ENCODE results near the gene OBSCN.

The OBSCN gene

DNA sequence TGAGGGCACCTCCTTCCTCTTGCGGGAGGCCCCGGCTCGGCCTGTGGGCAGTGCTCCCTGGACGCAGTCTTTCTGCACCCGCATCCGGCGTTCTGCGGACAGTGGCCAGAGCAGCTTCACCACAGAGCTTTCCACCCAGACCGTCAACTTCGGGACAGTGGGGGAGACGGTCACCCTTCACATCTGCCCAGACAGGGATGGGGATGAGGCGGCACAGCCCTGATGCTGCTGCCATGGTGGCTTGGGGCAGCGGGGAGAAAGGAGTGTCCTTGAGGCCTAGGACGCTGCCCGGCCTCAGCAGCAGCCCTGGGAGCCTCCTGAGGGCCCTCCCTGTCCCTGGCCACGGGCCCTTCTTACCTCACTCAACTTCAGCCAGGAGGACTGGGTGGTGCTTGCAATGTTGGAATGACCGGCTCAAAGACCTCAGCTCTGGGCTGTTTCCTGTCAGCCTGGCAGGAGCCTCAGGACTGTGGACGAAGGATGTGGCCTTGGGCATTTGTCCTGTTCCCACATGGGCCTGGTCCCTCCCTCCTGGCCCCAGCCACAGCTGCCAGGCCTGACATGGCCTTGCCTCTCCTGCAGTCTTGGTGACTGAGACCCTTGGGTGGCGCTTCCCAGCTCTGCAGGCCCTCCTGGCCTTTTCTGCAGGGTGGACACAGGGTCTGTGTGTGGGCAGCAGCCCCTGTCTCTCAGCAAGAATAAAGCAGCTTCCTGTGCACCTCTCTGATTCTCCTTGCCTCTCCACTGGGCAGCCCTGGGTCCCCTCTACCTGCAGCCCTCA is 152.9 kb downstream of the OBSCN start:
- FAIRE-seq: no peak

DNA sequence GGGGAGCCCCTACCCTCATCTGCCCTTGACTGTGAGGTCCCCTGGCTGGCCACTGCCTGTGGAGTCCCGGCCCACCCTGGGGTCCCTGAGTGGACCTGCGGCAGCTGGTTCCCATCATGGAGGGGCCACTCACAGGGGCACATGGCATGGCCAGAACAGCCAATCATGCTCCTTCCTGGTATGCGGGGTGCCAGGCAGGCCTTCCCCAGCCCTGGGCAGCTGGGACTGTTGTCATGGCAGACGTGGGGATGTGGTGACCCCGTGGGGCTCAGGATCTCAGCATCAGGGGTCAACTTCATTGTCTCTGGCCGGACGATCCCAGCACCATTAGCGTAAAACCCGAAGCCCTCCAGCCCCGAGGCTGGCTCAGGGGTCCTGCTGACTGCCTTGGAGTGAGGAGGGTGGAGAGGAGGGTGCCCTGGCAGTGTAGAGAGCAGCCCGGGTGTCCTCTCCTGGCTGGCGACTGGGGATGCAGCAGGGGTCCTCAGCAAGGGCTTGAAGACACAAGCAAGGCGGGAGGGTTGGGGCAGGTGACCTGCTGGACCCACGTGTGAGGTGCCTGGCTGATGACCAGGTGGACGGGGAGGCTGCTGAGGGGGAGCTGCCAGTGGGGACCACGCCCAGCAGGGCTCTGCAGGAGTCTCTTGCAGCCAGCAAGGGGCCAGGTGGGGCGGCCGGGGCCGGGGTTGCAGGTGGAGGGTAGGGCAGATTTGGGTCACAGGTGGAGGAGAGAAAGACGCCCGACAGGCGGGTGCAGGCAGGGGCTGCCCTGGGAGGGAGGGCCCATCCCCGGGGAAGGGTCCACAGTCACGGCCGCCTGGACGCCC is 153.7 kb downstream of the OBSCN start:
- FAIRE-seq: no peak

DNA sequence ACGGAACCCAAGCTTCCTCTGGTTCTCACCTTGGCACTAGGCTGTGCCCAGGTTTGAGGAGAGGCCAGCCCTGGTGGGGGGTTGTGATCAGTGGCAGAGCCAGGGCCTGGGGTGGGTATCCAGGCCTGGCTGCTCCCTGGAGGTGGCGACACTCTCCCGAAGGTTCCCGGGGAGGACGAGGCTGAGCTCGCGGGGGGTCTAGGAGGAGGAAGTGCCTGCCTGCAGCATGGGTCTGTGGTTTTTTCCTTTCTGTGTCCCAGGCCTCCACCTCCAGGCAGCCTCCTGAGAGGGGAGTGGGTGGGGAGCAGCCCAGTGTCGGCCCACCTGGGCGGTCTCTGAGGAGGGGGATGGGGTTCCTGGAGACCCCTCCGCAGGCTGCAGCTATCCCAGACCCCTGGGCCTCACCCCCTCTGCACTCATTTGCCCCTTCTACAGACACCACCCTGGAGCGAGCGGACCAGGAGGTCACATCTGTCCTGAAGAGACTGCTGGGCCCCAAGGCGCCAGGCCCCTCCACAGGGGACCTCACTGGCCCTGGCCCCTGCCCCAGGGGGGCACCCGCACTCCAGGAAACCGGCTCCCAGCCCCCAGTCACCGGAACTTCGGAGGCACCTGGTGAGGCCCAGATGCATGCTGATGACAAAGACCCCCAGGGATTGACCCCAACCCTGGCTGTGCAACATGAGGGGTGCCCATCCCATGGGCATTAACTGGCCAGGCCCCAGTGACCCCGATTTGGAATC is 154.5 kb downstream of the OBSCN start:
- FAIRE-seq: no peak

DNA sequence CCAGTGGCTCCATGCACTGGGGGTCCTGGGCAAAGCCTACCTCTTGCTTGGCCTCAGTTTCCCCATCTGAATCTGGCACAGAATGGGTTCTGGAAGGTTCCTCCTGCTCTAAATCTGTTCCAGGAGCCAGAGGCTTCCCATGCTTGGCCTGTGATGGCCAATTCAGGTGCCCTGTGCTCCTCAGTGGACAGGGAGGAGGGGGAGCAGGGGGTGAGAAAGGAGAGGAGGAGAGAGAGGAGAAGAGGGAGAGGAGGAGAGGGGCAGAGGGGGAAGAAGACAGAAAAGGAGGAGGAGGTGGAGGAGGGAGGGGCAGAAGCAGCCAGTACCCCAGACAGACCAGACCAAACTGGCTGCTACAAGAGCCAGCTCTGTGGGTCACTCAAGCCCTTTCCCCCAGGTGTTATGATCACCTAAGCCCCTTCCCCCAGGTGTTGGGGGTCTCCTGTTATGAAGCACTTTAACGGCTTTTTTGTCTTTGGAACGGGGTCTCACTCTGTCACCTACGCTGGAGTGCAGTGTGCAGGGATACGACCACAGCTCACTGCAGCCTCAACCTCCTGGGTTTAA is 155.1 kb downstream of the OBSCN start:
- FAIRE-seq: no peak

DNA sequence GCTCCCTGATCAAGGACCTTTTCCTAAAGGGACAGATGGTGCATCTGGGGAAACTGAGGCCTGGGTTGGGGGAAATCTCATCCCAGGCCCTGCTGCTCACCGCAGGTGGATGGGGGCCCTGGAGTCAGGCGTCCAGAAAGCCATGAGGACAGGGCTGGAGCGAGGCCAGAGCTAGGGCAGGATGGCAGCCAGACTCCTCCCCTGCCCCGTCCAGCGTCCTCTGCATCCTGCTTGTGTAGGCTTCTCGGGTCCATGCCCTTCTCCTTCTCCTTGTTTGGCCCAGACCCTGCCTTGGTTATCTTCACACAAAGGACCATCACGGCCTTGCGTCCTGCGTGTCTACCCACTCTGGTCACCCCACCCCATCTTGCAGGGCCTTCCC is 155.8 kb downstream of the OBSCN start:
- FAIRE-seq: no peak

DNA sequence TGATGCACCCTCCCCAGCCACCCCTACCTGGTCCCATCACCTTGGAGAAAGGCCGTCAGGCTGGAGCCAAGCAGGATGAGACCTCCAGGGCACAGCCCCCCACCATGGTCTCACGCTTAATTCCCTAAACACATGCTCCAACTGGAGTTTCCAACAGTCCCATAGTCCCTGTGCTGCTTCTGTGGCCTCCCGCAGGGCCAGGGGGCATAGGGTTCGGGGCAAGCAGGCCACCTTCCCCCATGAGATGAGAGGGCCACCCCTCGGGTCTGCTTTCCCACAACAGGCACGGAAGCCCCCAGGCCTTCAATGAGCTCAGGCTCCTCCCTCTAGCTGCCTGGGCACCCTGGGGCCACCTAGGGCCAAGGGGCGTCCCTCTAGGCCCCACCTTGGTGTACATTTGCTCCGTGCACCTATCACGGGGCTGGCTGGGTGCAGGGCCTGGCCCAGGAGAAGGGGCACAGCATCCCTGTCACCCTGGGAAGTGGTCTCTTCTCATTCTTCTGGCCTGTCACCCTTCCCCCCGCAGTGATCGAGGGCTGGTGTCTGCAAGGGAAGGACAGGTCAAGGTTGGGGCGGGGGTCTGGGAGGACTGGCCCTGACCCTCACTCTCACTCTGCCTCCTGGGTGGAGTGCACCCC is 156.3 kb downstream of the OBSCN start:
- no peak for FAIRE-seq

DNA sequence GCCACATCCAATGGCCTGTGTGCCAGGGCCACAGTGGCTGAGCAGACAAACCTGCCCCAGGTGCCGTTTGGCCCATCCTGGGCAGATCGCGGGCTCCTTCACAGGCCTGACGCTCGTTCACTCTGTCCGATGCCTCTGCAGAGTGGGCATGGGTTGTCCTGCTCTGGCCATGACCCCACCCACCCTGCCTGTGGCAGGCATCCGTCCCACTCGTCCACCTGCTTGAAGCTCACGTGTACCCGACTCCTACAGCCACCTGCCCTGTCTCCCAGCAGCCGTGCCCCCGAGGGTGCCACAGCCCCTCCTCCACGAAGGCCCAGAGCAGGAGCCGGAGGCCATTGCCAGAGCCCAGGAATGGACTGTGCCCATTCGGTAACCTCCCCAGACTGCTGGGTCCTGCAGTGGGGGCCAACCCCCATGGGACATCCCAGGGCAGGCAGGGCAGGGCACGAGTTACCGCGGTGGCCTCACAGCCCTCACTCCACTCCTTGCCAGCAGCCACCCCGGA is 156.9 kb downstream of the OBSCN start:
- FAIRE-seq: no peak

DNA sequence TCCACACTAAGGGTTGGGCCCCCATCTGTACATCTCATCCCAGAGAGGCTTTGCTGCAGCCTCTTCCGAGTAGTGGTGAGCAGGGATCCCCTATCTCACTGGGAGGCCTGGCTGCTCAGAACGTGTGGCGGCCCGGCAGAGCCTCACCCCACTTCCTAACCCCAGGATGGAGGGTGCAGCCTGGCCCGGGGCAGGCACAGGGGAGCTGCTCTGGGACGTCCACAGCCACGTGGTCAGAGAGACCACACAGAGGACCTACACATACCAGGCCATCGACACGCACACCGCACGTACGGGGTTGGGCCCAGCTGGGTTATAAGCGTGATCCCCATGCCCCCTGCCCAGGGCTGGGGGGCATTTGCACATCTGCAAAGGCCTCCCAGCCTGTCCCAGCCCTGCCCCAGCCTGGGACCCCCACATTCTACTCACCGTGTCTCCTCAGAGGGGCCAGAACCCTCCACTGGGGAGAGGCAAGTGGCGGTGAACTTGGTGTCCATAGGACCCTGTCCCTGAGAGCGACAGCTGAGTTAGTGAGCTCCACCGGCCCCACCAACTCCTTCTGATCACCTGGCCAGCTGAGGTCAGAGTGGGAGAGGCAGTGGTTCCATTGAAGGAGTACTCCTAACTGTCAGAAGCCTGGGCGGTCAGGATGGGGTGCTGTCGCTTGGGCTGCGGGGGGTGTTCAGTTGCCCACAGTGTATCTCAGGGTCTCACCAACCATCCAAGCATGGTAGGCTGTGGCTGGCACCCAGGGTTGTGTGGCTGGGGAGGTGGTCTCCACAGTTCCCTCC is 157.6 kb downstream of the OBSCN start:
- FAIRE-seq: no peak

DNA sequence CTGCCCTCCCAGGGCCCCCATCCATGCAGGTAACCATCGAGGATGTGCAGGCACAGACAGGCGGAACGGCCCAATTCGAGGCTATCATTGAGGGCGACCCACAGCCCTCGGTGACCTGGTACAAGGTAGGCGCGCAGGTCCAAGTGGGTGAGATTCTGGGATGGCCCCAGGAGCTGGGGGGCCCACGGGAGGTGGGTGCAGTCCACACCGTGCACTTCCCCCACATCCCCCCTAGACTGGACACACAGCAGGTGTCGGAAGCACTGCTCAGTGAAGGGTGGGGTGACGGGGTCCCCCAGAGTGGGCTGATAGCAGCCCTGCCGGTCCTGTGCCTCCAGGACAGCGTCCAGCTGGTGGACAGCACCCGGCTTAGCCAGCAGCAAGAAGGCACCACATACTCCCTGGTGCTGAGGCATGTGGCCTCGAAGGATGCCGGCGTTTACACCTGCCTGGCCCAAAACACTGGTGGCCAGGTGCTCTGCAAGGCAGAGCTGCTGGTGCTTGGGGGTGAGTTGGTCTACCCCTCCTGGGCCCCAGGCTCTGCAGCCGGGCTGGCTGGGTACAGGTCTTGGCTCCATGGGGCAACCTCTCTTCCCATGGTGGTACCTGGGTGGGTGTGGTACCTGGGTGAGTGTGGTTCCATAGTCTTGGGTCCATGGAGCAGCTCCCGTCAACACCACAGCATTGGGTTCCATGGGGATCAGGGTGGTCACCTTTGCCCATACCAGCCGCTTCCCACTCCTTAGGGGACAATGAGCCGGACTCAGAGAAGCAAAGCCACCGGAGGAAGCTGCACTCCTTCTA is 158.4 kb downstream of the OBSCN start:
- FAIRE-seq: no peak

DNA sequence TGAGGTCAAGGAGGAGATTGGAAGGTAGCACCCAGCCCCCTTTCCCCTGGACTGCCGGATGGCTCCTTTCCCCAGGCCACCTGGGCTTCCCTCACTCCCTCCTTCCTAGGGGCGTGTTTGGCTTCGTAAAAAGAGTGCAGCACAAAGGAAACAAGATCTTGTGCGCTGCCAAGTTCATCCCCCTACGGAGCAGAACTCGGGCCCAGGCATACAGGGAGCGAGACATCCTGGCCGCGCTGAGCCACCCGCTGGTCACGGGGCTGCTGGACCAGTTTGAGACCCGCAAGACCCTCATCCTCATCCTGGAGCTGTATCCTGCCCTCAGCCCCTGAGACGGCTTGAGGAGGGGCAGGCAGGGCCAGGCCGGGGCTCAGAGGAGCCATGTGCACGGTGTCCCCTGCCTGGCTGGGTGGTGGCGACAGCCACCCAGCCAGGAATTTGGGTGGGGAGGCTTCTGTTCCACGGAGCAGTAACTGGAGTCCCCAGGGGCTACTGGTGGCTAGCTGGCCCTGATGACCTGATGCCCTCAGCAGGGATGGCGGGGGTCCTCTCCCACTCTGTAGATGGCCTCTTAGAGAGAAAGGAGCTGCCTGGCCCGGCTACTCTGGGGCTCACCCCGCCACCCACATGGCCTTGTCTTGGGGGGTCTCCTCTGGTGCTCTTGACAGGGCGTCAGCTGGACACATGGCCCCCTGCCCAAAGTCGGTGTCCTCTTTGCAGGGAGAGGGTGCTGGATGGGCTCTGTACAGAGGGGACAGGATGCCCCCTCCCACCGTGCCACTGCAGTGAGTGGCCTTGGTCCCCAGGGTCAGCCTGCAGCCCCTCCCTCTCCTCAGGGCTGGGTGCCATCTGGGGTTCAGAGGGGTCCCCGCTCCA is 159.3 kb downstream of the OBSCN start:
- no peak for FAIRE-seq

DNA sequence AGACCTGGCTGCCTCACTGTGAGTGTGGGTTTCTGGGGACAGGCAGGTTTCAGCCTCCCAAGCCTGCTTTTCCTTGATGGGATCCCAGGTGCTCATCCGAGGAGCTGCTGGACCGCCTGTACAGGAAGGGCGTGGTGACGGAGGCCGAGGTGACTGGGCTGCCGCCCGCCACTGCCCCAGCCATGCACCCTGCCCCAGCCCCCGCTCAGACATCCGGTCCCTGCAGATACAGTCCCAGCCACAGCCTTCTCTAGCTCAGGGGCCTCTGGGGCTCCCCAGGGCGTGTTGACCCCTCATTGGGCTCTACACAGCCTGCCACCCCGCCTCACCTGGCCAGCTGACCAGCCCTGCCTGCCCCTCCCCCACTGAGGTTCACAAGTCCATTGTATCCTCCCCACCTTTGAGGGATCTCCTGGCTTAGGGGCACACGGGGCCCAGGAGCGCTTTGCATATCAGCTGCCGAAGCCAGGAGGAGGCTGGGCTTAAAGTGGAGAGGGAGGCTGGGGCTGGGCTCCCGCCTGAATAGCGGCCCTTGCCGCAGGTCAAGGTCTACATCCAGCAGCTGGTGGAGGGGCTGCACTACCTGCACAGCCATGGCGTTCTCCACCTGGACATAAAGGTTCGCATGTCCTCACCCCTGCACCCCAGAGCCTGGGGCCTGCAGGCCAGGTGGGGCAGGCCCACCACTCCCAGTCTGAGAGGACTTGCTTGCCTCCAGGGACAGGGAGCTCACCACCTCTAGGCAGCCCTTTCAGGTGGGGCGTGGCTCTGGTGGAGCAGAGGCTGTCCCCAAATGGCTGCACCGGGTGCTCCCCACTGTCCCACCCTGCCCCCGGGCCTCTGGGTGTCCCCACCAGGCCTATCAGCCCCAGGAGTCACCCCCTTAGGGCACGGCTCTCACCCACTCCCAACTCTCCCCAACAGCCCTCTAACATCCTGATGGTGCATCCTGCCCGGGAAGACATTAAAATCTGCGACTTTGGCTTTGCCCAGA is 160.3 kb downstream of the OBSCN start:
- FAIRE-seq: no peak

DNA sequence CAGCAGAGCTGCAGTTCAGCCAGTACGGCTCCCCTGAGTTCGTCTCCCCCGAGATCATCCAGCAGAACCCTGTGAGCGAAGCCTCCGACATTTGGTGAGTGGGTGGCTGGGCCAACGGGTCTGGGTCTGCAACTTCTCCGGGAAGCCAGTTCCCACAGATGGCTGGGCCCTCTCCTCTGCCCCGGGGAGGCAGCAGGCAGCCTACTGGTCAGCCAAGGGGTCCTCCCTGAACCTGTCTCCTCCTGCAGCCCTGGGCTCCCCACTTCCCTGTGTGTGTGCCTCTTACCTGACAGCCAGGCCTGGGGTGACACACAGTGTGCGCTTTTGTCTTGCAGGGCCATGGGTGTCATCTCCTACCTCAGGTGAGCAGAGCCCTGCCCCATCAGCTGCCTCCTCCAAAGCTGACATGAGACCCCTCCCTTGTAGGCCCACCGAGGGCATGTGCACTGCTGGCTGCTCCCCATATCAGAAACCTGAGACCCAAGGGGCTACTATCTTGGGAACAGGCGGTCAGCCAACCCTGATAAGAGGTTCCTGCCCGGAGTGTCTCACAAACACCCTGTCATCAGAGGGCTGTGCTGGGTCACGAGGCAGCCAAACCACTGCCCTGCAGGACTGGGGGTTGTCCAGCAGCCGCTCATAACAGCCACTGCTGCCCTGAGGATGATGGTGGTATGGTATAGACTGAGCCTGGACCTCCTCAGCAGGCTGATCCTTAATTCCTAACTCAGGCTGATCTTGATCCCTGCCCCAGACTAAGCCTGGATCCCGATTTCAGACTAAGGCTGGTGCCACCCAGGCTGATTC is 161.2 kb downstream of the OBSCN start:
- FAIRE-seq: no peak

DNA sequence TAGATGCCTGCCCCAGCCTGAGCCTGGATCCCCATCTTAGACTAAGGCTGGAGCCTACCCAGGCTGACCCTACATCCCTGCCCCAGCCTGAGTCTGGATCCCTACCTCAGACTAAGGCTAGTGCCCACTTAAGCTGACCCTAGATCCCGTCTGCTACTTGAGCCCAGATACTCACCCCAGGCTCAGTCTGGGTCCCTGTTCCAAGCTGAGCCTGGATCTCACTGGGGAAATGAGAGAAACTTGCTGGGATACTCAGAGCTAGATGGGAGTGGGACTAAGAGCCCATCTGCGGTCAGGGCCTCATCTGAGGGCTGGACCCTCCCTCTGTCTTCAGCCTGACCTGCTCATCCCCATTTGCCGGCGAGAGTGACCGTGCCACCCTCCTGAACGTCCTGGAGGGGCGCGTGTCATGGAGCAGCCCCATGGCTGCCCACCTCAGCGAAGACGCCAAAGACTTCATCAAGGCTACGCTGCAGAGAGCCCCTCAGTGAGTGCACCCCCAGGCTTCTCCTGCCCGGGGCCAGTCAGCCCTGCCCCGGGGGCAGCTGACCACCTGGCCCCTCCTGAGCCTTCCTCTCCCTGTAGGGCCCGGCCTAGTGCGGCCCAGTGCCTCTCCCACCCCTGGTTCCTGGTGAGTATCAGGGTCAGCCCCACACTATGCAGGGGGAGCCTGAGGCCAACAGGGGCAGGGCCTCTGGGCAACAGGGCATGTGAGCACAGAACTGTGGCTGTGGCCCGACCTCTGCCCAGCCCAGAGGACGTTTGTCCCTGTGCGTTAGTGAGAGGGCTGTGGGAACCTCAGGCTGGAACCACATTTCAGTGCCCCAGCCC is 162.0 kb downstream of the OBSCN start:
- FAIRE-seq: no peak

DNA sequence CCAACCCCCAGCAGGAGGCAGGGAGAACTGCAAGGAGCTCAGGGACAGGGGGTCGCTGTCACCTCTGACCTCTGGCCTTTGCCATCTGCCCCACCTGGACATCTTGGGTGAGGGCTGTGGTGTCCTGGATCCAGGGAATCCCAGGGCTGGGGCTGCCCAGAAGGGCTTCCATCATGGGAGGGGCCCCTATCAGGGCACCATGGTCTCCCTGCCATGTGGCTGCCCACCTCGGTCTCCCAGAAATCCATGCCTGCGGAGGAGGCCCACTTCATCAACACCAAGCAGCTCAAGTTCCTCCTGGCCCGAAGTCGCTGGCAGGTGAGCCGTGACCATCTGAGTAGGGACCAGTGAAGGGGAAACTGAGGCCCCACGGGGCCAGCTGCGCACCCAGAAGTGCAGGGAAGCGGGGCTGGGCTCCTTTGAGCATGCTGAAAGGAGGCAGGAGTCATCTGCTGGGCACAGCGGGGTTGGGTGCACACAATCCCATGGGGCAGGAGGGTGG is 162.6 kb downstream of the OBSCN start:
- no peak for FAIRE-seq

DNA sequence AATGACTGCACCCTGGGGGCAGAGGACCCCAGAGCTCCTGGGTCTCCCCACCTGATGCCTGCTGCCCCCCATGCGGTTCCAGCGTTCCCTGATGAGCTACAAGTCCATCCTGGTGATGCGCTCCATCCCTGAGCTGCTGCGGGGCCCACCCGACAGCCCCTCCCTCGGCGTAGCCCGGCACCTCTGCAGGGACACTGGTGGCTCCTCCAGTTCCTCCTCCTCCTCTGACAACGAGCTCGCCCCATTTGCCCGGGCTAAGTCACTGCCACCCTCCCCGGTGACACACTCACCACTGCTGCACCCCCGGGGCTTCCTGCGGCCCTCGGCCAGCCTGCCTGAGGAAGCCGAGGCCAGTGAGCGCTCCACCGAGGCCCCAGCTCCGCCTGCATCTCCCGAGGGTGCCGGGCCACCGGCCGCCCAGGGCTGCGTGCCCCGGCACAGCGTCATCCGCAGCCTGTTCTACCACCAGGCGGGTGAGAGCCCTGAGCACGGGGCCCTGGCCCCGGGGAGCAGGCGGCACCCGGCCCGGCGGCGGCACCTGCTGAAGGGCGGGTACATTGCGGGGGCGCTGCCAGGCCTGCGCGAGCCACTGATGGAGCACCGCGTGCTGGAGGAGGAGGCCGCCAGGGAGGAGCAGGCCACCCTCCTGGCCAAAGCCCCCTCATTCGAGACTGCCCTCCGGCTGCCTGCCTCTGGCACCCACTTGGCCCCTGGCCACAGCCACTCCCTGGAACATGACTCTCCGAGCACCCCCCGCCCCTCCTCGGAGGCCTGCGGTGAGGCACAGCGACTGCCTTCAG is 163.3 kb downstream of the OBSCN start:
- FAIRE-seq: no peak
